GM13976 (cell line): ENCODE data around the gene ZBP1.

Experiments
- DNase-seq: peaks from one replicate; pipeline ENCODE4 v3.0.0; 2012; ENCODE audit warnings: low spot score
- CTCF ChIP-seq: IDR thresholded peaks from 2 replicates; pipeline ENCODE4 v1.5.1; 2012; ENCODE audit warnings: borderline replicate concordance, mild to moderate bottlenecking; ENCODE audit not compliant: insufficient read depth; ENCODE audit errors: extremely low read depth, missing control alignments, control extremely low read depth
- in situ Hi-C: fragments of 300-500 bp; cut with MboI; formaldehyde crosslinking; loops from one replicate; pipeline ENCODE4 v1.12.0; 2022; ENCODE audit warnings: low sequenced_read_pairs, mixed read lengths, inconsistent platforms; ENCODE audit not compliant: unreplicated experiment

The ZBP1 gene

DNA sequence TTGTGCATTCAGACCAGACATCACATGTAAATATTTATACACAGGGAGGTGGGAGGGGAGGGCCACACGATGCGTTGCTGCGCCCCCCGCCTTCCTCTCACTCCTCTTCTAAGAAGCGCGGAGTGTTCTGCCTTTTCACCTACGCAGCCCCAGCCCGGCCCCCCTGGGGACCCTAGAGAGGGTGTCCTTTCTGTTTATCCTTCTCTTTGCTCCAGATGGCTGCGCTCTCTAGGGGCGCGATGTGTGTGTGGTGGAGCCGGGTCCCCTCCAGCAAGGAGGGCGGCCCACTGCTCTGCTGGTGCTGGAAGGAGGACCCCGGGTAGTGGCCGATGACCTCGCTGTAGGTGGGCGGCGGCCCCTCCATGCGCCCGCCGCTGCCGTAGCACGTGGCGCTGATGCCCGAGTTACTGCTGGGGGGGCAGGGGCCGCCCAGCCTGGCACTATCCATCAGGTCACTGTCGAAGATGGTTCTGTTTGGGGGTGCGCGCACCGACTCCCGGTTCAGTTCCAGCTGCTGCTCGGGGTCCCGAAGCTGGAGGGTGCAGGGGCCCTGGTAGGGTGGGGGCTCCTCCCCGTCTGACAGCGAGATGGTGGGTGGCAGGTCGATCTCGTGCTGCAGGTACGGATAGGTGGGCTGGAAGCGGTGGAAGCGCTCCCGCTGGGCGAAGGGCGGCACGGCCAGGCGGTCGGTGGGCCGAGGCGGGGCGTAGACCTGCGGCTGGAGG lies 31.8 kb upstream of the ZBP1 start:
- TF ChIP-seq CTCF = no peak
- peak; percentile 23 for DNase-seq
- in situ Hi-C loops = loop anchor here (25.0 kb wide), 1 partner anchor 435 kb away; no protein-coding TSS in a partner anchor

- no peak for TF ChIP-seq CTCF
- in situ Hi-C loops = loop anchor here (25.0 kb wide), 1 partner anchor 436 kb away; no protein-coding TSS in a partner anchor
- DNase-seq = peak; percentile 11
These were observed 30.7 kb upstream of the ZBP1 start for GRCh38 chr20:57650756-57651483.

GRCh38 chr20:57650266-57650665 lies 30.0 kb upstream of the ZBP1 start:
- TF ChIP-seq CTCF = no peak
- in situ Hi-C loops = loop anchor here (25.0 kb wide), 1 partner anchor 437 kb away; no protein-coding TSS in a partner anchor
- no peak for DNase-seq

DNA sequence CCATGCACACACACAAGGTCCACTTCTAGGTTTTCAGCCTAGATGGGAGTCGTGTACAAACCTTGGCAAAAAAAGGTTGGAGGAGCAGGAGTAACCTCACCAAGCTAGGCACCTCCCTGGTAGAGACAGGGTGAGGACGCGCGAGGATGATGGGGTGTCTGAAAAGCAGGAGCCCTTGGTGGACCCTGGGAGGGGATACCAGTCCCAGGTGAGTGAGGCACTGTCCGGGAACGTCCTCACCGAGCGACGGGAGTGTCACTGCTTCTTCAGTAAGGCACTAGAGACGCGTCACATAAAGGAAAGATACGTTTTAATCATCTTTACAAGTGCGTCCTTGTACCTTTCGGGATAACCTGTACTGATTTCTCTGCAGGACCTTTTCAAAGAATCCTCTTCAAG lies 29.4 kb upstream of the ZBP1 start:
- DNase-seq = peak; percentile 11
- in situ Hi-C loops = loop anchor here (25.0 kb wide), 1 partner anchor 438 kb away; no protein-coding TSS in a partner anchor
- TF ChIP-seq CTCF = no peak

DNA sequence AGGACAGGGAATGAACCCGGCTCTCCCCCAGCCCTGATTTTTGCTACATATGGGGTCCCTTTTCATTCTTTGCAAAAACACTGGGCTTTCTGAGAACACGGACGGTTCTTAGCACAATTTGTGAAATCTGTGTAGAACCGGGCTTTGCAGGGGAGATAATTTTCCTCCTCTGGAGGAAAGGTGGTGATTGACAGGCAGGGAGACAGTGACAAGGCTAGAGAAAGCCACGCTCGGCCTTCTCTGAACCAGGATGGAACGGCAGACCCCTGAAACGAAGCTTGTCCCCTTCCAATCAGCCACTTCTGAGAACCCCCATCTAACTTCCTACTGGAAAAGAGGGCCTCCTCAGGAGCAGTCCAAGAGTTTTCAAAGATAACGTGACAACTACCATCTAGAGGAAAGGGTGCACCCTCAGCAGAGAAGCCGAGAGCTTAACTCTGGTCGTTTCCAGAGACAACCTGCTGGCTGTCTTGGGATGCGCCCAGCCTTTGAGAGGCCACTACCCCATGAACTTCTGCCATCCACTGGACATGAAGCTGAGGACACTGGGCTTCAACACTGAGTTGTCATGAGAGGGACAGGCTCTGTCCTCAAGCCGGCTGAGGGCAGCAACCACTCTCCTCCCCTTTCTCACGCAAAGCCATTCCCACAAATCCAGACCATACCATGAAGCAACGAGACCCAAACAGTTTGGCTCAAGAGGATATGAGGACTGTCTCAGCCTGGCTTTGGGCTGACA lies 28.8 kb upstream of the ZBP1 start:
- peak; percentile 6 for DNase-seq
- no peak for TF ChIP-seq CTCF
- in situ Hi-C loops = no loop called here

GRCh38 chr20:57647933-57648785 lies 27.9 kb upstream of the ZBP1 start:
- no peak for DNase-seq
- no peak for TF ChIP-seq CTCF
- in situ Hi-C loops = no loop called here
